Activated T-helper 17 cell treated with anti-CD3 and anti-CD28 coated beads, Interleukin-2, amount 50 U/mL, for 72 hours (primary cell): ENCODE measurements around the gene PCARE. TPM values are rescaled to one million over a fixed set of nuclear protein-coding genes. Genes with fewer than 3 reads are reported as not detected.
"Not testable (repeated sequence)": the region's sequence is repeated elsewhere in the genome, so short reads cannot be mapped to it uniquely, and the experiment has no call there.

Source experiments
- ATAC-seq: fragments of 150-1000 bp; cut with Tn5 transposase; replicated peaks from 2 replicates; pipeline ENCODE4 v1.10.0; 2021; ENCODE audit warnings: mild to moderate bottlenecking, moderate library complexity
- H3K27ac Mint-ChIP-seq: one replicate; pipeline ENCODE4 v1.8.0; 2022; ENCODE audit warnings: mixed read lengths
- H3K27me3 Mint-ChIP-seq: one replicate; pipeline ENCODE4 v1.8.0; 2022; ENCODE audit warnings: mixed read lengths
- H3K36me3 Mint-ChIP-seq: one replicate; pipeline ENCODE4 v1.8.0; 2022; ENCODE audit warnings: low read depth, mild to moderate bottlenecking, mixed read lengths
- H3K4me1 Mint-ChIP-seq: one replicate; pipeline ENCODE4 v1.8.0; 2022; ENCODE audit warnings: mixed read lengths
- H3K4me3 Mint-ChIP-seq: one replicate; pipeline ENCODE4 v1.8.0; 2022; ENCODE audit warnings: mild to moderate bottlenecking, mixed read lengths
- H3K9me3 Mint-ChIP-seq: one replicate; pipeline ENCODE4 v1.8.0; 2022; ENCODE audit warnings: mixed read lengths
- total RNA-seq, 2 donors: library from RNA; stranded (reverse); gene quantifications; one replicate each; pipeline ENCODE4 v1.2.3, GENCODE V29; 2022

The PCARE gene
- total RNA-seq, 2 donors from 2014 or later: not detected

DNA sequence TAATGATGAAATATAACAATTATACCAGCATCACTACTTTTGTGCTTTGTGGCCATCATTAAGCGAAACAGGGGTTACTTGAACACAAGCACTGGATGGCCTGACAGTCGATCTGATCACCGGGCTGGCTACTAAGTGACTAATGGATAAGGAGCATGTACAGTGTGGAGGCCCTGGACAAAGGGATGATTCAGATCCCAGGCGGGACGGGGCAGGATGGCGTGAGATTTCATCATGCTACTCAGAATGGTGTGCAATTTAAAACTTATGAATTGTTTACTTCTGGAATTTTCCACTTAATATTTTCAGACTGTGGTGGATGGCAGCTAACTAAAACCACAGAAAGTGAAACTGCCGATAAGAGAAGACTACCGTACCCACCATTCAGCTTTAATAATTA, 33.9 kb upstream of the PCARE start:
- Mint-ChIP-seq H3K27me3 (no peaks in the 10 kb centered on the region), H3K36me3 (no peaks in the 10 kb centered on the region), H3K9me3 (no peaks in the 10 kb centered on the region), H3K4me1 (peaks cover 4% of the 10 kb centered on the region), H3K27ac (no peak overlapping the region), H3K4me3 (no peak overlapping the region)
- no peak for ATAC-seq

DNA sequence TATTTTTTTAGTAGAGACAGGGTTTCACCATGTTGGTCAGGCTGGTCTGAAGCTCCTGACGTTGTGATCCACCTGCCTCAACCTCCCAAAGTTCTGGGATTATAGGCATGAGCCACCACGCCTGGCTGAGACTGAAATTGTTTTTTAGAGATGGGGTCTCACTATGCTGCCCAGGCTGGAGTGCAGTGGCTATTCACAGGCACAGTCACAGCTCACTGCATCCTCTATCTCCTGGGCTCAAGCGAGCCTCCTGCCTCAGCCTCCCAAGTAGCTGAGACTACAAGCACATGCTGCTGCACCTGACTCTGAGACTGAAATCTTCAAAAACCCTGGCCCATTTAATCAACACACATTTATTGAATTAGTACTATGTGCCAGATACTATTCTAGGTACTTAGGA, 33.2 kb upstream of the PCARE start:
- not testable (repeated sequence) for H3K27ac Mint-ChIP-seq, H3K27me3 Mint-ChIP-seq, H3K4me3 Mint-ChIP-seq, H3K4me1 Mint-ChIP-seq, H3K36me3 Mint-ChIP-seq, H3K9me3 Mint-ChIP-seq, ATAC-seq

DNA sequence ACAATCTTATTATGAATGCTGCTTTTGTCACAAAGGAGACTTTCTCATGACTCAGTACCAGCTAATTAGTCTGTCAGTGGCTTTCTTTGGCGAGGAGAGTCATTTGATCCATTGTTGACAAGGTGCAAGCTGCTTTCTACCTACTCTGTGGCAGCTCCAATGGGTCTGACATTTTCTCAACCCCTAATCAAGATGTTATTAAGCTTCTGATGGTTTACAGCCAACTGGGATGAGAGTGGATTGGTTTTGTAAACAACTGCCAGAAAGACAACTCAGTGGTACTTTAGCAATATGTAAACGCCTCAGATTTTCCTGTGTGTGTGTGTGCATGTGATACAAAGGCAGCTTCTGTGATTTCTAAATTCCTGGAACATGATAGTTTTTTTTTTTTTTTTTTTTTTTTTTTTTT, 32.7 kb upstream of the PCARE start:
- Mint-ChIP-seq H3K27me3 (no peaks in the 10 kb centered on the region), H3K36me3 (no peaks in the 10 kb centered on the region), H3K27ac (no peak overlapping the region), H3K9me3 (no peaks in the 10 kb centered on the region), H3K4me1 (peaks cover 4% of the 10 kb centered on the region), H3K4me3 (no peak overlapping the region)
- ATAC-seq: no peak

DNA sequence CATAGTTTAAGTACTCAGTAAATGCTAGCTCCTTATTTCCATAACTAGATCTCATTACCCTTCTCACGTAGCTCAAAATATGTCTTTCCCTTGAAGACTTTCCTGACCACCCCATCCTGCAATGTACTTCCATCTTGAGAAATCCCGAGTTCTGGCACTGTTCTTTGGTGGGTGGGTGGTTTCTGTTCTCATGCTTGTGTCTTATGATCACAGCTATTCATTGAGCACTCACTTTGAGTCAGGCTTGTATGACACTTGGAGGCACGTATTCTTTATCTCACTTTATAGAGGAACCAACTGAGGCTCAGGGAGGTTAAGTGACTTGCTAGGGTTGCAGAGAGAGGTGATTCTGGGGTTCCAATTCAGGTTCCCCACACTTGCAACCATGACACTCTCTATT, 31.9 kb upstream of the PCARE start:
- Mint-ChIP-seq H3K9me3 (no peaks in the 10 kb centered on the region), H3K27ac (no peak overlapping the region), H3K4me1 (peaks cover 4% of the 10 kb centered on the region), H3K4me3 (no peak overlapping the region), H3K36me3 (no peaks in the 10 kb centered on the region), H3K27me3 (no peaks in the 10 kb centered on the region)
- no peak for ATAC-seq

DNA sequence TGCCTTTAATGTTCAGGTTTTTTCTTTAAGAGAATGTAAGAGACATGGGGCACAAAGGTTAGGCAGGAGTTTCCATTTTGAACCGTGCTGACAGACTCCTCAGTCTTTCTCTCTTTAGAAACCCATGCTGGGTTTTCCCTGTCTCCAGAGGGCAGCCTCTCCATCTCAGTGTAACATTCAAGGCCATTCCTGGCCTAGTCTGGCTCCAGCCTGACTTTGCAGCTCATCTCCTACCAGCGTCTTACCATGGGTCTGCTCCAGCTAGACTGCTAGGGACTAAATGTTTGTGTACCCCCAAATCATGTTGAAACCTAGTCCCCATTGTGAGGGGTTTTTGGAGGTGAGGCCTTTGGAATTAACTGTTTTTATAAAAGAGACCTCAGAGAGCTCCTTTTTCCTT, 31.1 kb upstream of the PCARE start:
- Mint-ChIP-seq H3K27ac (no peak overlapping the region), H3K27me3 (peaks cover 3% of the 10 kb centered on the region), H3K36me3 (no peaks in the 10 kb centered on the region), H3K4me1 (no peaks in the 10 kb centered on the region), H3K4me3 (no peak overlapping the region), H3K9me3 (no peaks in the 10 kb centered on the region)
- no peak for ATAC-seq

DNA sequence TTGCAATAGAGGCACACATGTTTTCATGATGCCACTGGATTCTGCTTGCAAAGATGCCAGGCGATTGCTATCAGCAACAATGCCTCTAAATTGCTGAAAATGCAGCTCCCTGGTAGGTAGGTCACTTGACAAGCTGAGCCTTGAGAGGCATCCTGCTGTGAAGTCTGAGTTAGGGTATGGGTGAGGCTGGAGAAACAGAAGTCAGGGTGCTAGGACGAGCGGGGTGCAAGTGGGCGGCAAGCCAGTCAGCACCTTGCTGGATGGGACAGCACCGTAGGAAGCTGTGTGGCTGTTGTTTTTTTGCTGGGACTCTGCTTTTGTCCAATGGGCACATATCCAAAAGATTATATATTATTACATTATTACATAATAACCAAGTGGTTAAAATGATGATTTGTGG, 30.4 kb upstream of the PCARE start:
- no peaks in the 10 kb centered on the region for H3K36me3 Mint-ChIP-seq
- ATAC-seq: no peak
- no peak overlapping the region for H3K27ac Mint-ChIP-seq
- H3K4me3 Mint-ChIP-seq: no peak overlapping the region
- H3K4me1 Mint-ChIP-seq: no peaks in the 10 kb centered on the region
- no peaks in the 10 kb centered on the region for H3K9me3 Mint-ChIP-seq
- H3K27me3 Mint-ChIP-seq: peaks cover 3% of the 10 kb centered on the region

DNA sequence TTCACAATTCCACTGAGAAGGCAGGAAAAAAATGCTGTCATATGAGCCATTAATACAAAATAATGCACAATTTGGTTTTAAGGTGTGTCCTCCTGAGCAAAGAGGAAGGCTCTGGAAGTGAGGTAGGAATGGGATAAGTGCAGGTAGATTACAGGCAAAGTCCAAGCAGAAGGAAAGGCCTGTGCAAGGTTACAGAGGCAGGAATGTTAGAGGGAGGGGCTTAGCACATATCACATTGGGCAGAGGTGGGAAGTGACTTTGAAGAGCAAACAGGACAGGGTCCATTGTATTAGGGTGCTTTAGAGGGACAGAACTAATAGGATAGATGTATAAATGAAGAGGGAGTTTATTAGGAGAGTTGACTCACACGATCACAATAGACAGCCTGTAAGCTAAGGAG, 26.2 kb upstream of the PCARE start:
- H3K27me3 Mint-ChIP-seq: peaks cover 3% of the 10 kb centered on the region

DNA sequence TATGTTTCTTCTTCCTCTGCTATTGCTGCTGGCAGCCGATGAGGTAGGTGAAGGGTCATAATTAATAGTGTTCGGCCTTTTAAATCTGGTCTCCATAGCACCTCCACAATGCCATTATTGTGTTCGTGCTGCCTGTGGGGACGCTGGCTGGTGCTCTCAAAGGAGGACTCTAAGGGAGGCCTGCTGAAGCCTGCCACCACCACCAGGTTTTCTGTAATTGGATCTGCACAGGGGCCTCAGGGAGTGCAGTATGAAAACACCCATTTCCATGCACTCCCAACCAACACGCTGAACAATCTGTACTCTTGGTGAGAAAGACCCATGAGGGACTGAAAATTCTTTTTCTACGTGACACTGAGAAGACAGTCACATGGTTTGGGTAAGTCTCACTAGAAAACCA, 23.2 kb upstream of the PCARE start:
- no peak for ATAC-seq
- no peak overlapping the region for H3K4me3 Mint-ChIP-seq
- peaks cover 3% of the 10 kb centered on the region for H3K27me3 Mint-ChIP-seq
- no peaks in the 10 kb centered on the region for H3K36me3 Mint-ChIP-seq
- no peak overlapping the region for H3K27ac Mint-ChIP-seq
- no peaks in the 10 kb centered on the region for H3K9me3 Mint-ChIP-seq
- no peaks in the 10 kb centered on the region for H3K4me1 Mint-ChIP-seq

More for the DNA sequence above, 26.2 kb upstream of the PCARE start:
- no peaks in the 10 kb centered on the region for H3K36me3 Mint-ChIP-seq
- H3K4me1 Mint-ChIP-seq: no peaks in the 10 kb centered on the region
- ATAC-seq: no peak
- no peak overlapping the region for H3K4me3 Mint-ChIP-seq
- no peaks in the 10 kb centered on the region for H3K9me3 Mint-ChIP-seq
- no peak overlapping the region for H3K27ac Mint-ChIP-seq

DNA sequence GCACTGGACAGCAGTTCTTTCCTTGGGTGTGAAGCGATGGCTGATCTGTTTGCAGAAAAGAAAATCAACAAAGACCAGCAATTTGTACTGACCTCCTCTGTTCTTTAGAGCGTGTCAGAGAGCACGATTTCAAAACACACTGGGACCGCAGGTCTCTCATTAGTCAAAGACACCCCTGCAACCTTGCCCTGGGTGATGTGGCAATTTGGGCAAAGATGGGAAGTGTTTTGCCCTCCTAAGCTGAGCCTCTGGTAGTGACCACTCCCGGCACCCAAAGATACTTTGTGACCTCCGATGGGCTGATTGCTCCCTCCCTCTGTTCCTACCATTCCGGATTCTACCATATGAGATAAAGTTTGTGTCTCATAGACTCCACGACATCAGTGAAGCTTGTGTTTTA, 22.6 kb upstream of the PCARE start:
- Mint-ChIP-seq H3K4me1 (no peaks in the 10 kb centered on the region), H3K36me3 (no peaks in the 10 kb centered on the region), H3K9me3 (no peaks in the 10 kb centered on the region), H3K4me3 (no peak overlapping the region), H3K27ac (no peak overlapping the region), H3K27me3 (peaks cover 3% of the 10 kb centered on the region)
- no peak for ATAC-seq

DNA sequence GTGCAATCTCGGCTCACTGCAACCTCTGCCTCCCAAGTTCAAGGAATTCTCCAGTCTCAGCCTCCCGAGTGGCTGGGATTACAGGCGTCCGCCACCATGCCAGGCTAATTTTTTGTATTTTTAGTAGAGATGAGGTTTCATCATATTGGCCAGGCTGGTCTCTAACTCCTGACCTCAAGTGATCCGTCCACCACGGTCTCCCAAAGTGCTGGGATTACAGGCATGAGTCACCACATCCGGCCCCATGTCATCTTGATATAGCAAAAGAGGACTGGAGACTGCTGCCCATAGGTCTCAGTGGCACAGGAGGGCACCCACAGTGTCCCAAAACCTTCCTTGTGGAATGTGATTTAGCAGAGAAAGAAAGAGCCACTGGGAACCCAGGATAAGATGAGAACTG, 16.0 kb upstream of the PCARE start:
- not testable (repeated sequence) for H3K9me3 Mint-ChIP-seq, H3K4me1 Mint-ChIP-seq, H3K27me3 Mint-ChIP-seq, H3K4me3 Mint-ChIP-seq, H3K27ac Mint-ChIP-seq, H3K36me3 Mint-ChIP-seq, ATAC-seq

DNA sequence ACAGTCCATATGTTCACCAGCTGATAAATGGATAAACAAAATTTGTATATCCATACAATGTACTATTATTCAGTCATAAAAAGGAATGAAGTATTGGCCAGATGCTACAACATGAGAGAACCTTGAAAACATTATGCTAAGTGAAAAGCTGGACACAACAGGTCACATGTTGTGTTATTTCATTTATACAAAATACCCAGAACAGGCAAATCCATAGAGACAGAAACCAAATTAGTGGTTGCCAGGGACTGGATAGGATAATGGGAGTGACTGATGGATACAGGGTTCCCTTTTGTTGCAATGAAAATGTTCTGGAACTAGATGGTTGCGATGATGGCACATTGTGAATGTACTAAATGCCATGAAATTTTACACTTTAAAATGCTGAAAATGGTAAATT, 10.2 kb upstream of the PCARE start:
- ATAC-seq: no peak
- Mint-ChIP-seq H3K36me3 (no peaks in the 10 kb centered on the region), H3K27me3 (no peaks in the 10 kb centered on the region), H3K9me3 (no peaks in the 10 kb centered on the region), H3K4me1 (no peaks in the 10 kb centered on the region), H3K4me3 (no peak overlapping the region), H3K27ac (no peak overlapping the region)

DNA sequence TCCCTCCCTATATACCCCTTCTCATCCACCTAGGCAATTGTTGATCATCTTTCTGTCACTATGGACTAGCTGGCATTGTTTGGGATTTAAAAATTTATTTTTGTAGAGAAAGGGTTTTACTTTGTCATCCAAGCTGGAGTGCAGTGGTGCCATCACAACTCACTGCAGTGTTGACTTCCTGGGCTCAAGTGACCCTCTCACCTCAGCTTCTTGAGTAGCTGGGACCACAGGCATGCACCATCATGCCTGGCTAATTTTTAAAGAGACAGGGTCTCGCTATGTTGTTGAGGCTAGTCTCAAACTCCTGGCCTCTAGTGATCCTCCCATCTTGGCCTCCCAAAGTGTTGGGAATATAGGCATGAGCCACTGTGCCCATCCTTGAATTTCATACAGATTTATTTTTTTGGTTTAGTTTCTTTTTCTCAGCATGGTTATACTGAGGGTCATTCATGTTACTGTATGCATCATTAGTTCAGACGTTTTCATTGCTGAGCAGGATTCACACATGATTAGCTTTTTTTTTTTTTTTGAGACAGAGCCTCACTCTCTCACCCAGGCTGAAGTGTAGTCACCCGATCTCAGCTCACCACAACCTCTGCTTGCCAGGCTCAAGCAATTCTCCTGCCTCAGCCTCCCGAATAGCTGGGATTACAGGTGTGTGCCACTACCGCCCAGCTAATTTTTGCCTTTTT, 8.6 kb upstream of the PCARE start:
- Mint-ChIP-seq H3K27ac (no peak overlapping the region), H3K4me3 (no peak overlapping the region), H3K27me3 (no peaks in the 10 kb centered on the region), H3K36me3 (no peaks in the 10 kb centered on the region), H3K9me3 (no peaks in the 10 kb centered on the region), H3K4me1 (no peaks in the 10 kb centered on the region)
- no peak for ATAC-seq

DNA sequence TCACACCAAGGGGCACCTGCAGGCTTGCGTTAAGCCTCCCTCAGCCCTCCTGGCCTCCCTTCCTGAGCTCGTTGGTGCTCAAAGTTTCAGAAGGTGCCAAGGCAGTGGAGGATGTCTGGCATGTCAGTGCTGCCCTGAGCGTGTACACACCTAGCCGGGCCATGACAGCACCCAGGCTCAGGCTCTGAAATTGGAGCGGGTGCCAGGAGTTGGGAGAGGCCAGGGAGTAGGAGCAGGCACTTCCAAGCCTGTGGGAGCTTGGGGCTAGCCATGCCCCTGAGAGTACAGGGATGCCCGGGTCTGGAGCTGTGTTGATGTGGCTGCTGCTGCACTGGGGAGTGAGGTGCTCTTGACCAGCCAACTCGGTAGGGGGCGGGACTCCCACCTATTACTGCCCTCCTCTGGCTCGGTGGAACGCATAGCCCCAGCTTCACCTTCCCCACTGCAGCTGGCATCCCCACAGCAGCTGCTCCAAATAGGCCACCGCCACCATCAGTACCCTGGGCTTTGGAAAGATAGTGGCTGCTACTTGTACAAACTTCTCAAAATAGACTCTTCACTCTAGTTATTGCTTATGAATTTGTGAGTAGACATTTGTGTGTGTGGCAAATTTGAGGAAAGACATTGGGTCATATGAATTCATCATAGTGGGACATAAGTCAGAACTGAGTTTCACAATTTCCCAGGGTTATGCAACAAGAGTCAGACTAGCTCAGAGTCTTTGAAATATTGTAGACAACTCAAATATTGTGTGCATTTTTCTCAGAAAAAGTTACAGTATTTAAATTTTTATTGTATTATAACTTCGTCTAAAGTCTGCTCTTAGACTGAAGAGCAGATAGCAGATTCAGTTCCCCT, 6.8 kb upstream of the PCARE start:
- no peaks in the 10 kb centered on the region for H3K4me1 Mint-ChIP-seq
- ATAC-seq: no peak
- no peak overlapping the region for H3K27ac Mint-ChIP-seq

DNA sequence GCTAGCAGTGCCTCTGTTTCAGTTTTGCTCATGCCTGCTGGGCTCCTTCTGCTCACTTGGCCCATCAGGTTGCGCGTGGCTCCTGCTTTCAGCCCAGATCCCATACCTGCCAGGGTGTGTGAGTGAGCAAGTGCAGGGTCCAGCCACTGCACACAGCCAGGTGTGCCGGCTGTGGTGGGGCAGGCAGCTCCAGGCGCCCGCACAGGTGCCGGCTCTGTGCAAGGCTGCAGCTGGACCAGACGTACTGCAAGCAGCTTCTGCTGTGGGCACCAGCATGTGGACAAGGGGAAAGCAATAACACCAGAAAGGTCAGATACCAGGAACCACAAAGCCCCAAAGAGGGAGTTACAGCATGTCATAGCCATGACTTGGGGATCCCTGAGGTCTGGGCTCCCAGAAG, 5.6 kb upstream of the PCARE start:
- Mint-ChIP-seq H3K27ac (no peak overlapping the region), H3K4me1 (no peaks in the 10 kb centered on the region), H3K9me3 (no peaks in the 10 kb centered on the region), H3K4me3 (no peak overlapping the region), H3K36me3 (no peaks in the 10 kb centered on the region), H3K27me3 (no peaks in the 10 kb centered on the region)
- ATAC-seq: no peak

More for the DNA sequence above, 6.8 kb upstream of the PCARE start:
- H3K27me3 Mint-ChIP-seq: no peaks in the 10 kb centered on the region
- no peaks in the 10 kb centered on the region for H3K36me3 Mint-ChIP-seq
- no peak overlapping the region for H3K4me3 Mint-ChIP-seq
- no peaks in the 10 kb centered on the region for H3K9me3 Mint-ChIP-seq

DNA sequence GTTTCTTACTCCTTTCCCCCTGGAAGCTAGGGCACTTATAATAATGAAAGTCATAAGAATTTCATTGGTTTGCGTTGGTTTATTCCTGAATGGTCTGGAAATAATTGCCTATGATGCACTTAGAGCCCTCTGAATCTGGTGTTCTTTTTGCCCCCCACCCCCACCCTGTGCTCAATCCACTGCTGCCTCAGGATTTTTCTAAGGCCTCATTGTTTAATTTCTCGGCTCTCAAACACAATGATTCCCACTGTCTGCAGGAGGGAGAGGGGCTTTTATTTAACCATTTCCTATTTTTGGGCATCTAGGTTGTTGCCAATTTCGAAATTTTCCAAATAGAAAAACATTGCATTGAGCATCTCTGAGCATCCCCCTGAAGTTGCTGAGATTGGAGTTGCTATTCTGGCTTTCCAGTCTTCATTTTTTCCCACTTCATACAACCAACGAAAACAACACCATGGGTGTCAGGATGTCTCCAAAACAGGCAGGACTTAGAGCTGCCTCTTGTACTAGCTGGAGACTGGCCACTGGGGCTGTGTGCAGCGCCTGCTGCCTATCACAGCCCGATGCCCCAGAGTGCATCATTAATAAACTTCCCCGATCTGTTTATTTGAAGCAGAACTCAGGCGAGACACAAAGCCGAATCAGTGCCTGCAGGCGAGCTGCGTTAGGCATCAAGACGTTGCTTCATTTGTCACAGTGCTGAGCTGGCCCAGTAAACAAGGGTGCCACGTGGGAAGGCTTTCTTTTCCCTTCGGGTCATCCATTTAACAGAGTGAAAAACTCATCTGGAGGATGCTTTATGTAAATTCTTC, 1.8 kb upstream of the PCARE start:
- Mint-ChIP-seq H3K27me3 (no peaks in the 10 kb centered on the region), H3K4me1 (no peaks in the 10 kb centered on the region), H3K4me3 (no peak overlapping the region), H3K27ac (no peak overlapping the region), H3K9me3 (no peaks in the 10 kb centered on the region), H3K36me3 (no peaks in the 10 kb centered on the region)
- no peak for ATAC-seq
